Measurements from ENCODE around the gene TNFRSF21.

The TNFRSF21 gene

GRCh38 chr6:47349931-47350330 lies 40.2 kb upstream of the TNFRSF21 start:
- TF ChIP-seq TEAD4 (IDR thresholded peaks at IDR 0.05), result no peak
- no peak for TF ChIP-seq USF1 (IDR thresholded peaks at IDR 0.05)
- no peak for TF ChIP-seq TAF1 (IDR thresholded peaks at IDR 0.05; ENCODE audit: low read depth)
- TF ChIP-seq EP300 (IDR thresholded peaks at IDR 0.05; ENCODE audit: borderline replicate concordance), result no peak
- TF ChIP-seq MAX (IDR thresholded peaks at IDR 0.05), result no peak
- no peak for TF ChIP-seq EGR1 (IDR thresholded peaks at IDR 0.05)
- TF ChIP-seq REST (IDR thresholded peaks at IDR 0.05; ENCODE audit: low read depth), result no peak
- TF ChIP-seq ZBTB7A (IDR thresholded peaks at IDR 0.05; ENCODE audit: low read depth), result no peak
- no peak for TF ChIP-seq FOXM1 (IDR thresholded peaks at IDR 0.05; ENCODE audit: borderline replicate concordance, low read depth)
- TF ChIP-seq CREB1 (IDR thresholded peaks at IDR 0.05; ENCODE audit: low read depth), result no peak
- TF ChIP-seq CEBPB (IDR thresholded peaks at IDR 0.05), result no peak
- TF ChIP-seq TCF12 (IDR thresholded peaks at IDR 0.05; ENCODE audit: low read depth), result no peak
- TF ChIP-seq NFIC (IDR thresholded peaks at IDR 0.05), result no peak

GRCh38 chr6:47348316-47348863 lies 38.7 kb upstream of the TNFRSF21 start:
- no peak for TF ChIP-seq ZBTB7A (IDR thresholded peaks at IDR 0.05; ENCODE audit: low read depth)
- no peak for TF ChIP-seq FOXM1 (IDR thresholded peaks at IDR 0.05; ENCODE audit: borderline replicate concordance, low read depth)
- no peak for TF ChIP-seq CREB1 (IDR thresholded peaks at IDR 0.05; ENCODE audit: low read depth)
- no peak for TF ChIP-seq REST (IDR thresholded peaks at IDR 0.05; ENCODE audit: low read depth)
- TF ChIP-seq TAF1 (IDR thresholded peaks at IDR 0.05; ENCODE audit: low read depth), result no peak
- TF ChIP-seq TEAD4 (IDR thresholded peaks at IDR 0.05), result no peak
- TF ChIP-seq NFIC (IDR thresholded peaks at IDR 0.05), result no peak
- TF ChIP-seq EP300 (IDR thresholded peaks at IDR 0.05; ENCODE audit: borderline replicate concordance), result no peak
- no peak for TF ChIP-seq CEBPB (IDR thresholded peaks at IDR 0.05)
- no peak for TF ChIP-seq USF1 (IDR thresholded peaks at IDR 0.05)
- no peak for TF ChIP-seq TCF12 (IDR thresholded peaks at IDR 0.05; ENCODE audit: low read depth)
- no peak for TF ChIP-seq YY1 (IDR thresholded peaks at IDR 0.05; ENCODE audit: low read depth)
- no peak for TF ChIP-seq EGR1 (IDR thresholded peaks at IDR 0.05)
- TF ChIP-seq MAX (IDR thresholded peaks at IDR 0.05), result no peak

GRCh38 chr6:47345761-47346160 lies 36.1 kb upstream of the TNFRSF21 start:
- no peak for TF ChIP-seq TEAD4 (IDR thresholded peaks at IDR 0.05)
- TF ChIP-seq FOXM1 (IDR thresholded peaks at IDR 0.05; ENCODE audit: borderline replicate concordance, low read depth), result no peak
- TF ChIP-seq YY1 (IDR thresholded peaks at IDR 0.05; ENCODE audit: low read depth), result no peak
- no peak for TF ChIP-seq MAX (IDR thresholded peaks at IDR 0.05)
- TF ChIP-seq ZBTB7A (IDR thresholded peaks at IDR 0.05; ENCODE audit: low read depth), result no peak
- TF ChIP-seq CEBPB (IDR thresholded peaks at IDR 0.05), result no peak
- no peak for TF ChIP-seq TAF1 (IDR thresholded peaks at IDR 0.05; ENCODE audit: low read depth)
- TF ChIP-seq NFIC (IDR thresholded peaks at IDR 0.05), result no peak
- TF ChIP-seq REST (IDR thresholded peaks at IDR 0.05; ENCODE audit: low read depth), result no peak
- TF ChIP-seq USF1 (IDR thresholded peaks at IDR 0.05), result no peak
- TF ChIP-seq CREB1 (IDR thresholded peaks at IDR 0.05; ENCODE audit: low read depth), result no peak
- TF ChIP-seq TCF12 (IDR thresholded peaks at IDR 0.05; ENCODE audit: low read depth), result no peak
- no peak for TF ChIP-seq EGR1 (IDR thresholded peaks at IDR 0.05)
- no peak for TF ChIP-seq EP300 (IDR thresholded peaks at IDR 0.05; ENCODE audit: borderline replicate concordance)
- no peak for TF ChIP-seq RAD21 (IDR thresholded peaks at IDR 0.05; ENCODE audit: low read depth)

All from Ishikawa (cell line).